HG03558 (cell line): ENCODE data around the gene MAST1.

ENCODE experiments used
- ATAC-seq: cut with Tn5 transposase; IDR thresholded peaks from one replicate; pipeline ENCODE4 v1.9.1; 2021; ENCODE audit warnings: moderate number of reproducible peaks; ENCODE audit not compliant: unreplicated experiment; ENCODE audit errors: extremely low read depth

Gene MAST1

GRCh38 chr19:12867120-12868099 lies 29.1 kb downstream of the MAST1 start:
- ATAC-seq: no peak

DNA sequence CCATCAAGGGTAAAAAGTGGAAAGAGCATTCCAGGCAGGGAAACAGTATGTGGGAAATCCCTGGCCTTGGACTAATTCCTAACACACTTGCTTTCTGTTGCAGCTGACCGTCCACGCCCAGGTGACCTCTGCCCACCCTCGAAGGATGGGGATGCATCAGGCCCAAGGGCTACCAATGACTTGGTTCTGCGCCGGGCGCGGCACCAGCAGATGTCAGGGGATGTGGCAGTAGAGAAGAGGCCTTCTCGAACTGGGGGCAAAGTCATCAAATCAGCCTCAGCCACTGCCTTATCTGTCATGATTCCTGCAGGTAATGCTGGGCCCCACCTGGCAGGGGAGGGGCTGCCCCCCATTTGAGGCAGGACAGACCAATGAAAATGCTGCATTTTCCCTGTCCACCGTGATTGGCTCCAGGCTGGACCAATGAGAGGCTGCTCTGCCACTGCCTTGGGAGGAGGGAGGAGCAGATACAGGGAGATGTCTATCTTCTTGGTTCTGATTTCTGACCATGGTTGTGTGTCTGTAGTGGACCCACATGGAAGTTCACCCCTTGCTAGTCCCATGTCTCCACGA lies 30.3 kb downstream of the MAST1 start:
- no peak for ATAC-seq

GRCh38 chr19:12871681-12872080 lies 33.4 kb downstream of the MAST1 start:
- no peak for ATAC-seq

DNA sequence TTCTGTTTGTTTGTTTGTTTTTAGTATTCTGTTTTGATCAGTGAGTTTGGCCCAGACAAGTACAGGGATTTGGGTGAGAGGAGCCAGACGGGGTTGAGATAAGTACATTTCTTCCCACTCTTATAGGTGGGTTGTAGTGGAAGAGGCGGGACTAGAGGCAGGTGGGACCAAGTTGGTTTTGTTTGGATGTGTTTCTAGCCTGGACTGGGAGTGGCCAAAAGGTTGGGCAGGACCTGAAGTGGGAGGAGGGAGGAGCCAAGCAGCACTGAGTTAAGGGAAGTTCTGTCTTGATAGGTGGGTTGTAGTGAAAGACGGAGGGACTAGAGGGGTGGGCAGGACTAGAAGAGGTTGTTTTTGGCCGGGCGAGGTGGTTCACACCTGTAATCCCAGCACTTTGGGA lies 33.9 kb downstream of the MAST1 start:
- ATAC-seq: no peak

GRCh38 chr19:12872941-12873890 lies 34.9 kb downstream of the MAST1 start:
- ATAC-seq: no peak

DNA sequence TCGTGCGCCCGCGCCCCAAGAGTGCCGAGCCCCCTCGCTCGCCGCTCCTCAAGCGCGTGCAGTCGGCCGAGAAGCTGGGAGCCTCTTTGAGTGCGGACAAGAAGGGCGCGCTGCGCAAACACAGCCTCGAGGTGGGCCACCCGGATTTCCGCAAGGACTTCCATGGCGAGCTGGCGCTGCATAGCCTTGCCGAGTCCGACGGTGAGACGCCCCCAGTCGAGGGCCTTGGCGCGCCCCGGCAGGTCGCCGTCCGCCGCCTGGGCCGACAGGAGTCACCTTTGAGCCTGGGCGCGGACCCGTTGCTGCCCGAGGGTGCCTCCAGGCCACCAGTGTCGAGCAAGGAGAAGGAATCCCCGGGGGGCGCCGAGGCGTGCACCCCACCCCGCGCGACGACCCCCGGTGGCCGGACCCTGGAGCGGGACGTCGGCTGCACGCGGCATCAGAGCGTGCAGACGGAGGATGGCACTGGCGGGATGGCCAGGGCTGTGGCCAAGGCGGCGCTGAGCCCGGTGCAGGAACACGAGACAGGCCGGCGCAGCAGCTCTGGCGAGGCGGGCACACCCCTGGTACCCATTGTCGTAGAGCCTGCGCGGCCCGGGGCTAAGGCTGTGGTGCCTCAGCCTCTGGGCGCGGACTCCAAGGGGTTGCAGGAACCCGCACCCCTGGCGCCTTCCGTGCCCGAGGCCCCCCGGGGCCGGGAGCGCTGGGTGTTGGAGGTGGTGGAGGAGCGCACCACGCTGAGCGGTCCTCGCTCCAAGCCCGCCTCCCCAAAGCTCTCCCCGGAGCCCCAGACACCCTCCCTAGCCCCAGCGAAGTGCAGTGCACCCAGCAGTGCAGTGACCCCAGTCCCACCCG lies 35.8 kb downstream of the MAST1 start:
- no peak for ATAC-seq

DNA sequence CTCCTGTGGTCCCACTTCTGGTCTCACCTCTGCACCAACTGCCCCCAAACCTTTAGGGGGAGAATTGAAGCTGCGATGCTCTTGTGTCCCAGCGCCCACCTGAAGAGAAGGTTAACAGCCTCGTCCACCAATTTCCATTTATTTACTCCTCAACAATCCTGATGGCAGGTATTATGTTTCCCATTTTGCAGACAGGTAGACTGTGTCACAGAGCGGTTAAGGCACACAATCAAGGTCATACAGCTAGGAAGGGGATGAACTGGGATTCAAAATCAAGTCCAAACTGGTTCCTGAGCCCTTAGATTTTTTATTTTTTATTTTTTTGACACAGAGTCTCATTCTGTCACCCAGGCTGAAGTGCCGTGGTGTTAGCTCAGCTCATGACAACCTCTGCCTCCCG lies 36.8 kb downstream of the MAST1 start:
- no peak for ATAC-seq

- no peak for ATAC-seq
These were observed 42.3 kb downstream of the MAST1 start for GRCh38 chr19:12880551-12881171.

DNA sequence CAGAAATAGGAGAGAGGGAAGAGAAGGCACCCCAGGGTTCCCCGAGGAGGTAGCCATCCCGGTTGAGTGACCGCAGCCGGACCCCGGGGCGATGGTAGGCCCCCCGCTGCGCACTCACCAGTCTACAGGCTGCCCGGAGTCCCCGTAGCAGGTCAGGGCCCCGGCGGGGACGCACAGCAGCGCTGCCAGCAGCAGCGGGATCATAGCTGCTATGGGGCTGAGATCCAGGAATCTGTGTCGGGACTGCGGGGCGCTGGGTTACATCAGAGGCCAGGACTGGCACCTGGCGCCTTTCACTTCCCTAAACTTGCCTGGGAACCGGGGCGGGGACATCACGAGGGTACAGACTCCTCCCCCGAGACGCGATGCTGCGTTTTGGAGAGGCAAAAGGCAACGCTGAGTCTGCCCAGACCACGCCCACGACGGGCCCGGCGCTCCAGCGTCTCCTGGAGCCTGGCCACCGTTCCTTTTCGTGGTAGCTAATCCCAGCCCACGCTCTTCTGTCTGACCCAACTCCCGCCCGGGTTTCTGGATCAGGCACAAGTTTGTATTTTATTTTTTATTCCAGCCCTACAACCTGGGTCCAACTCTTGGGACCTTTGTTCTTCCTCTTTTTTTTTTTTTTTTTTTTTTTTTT lies 43.0 kb downstream of the MAST1 start, which contains the start of gene DNASE2:
DNASE2 (minus strand) TSS at position 278 of the 637 bp plus-strand sequence; CDS start at position 204, 74 bp downstream.
- peak; percentile 38 for ATAC-seq

DNA sequence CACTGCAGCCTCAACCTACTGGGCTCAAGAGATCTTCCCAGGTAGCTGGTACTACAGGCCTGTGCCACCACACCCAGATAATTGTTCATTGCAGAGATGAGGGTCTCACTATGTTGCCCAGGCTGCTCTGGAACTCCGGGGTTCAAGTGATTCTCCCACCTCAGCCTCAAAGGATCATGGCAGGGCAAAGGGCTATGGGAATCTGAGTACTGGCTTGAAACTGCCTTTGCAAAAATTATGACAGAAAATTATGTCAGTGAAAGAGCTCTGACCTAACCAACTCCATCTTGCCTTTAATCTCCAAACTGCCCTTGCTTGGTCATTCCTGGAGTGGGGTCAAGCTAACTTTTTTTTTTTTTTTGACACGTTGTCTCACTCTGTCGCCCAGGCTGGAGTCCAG lies 44.3 kb downstream of the MAST1 start:
- no peak for ATAC-seq

GRCh38 chr19:12884202-12884601 lies 45.9 kb downstream of the MAST1 start:
- no peak for ATAC-seq

GRCh38 chr19:12884627-12884925 lies 46.3 kb downstream of the MAST1 start:
- ATAC-seq: no peak

GRCh38 chr19:12884926-12885748 lies 46.8 kb downstream of the MAST1 start:
- ATAC-seq: no peak

DNA sequence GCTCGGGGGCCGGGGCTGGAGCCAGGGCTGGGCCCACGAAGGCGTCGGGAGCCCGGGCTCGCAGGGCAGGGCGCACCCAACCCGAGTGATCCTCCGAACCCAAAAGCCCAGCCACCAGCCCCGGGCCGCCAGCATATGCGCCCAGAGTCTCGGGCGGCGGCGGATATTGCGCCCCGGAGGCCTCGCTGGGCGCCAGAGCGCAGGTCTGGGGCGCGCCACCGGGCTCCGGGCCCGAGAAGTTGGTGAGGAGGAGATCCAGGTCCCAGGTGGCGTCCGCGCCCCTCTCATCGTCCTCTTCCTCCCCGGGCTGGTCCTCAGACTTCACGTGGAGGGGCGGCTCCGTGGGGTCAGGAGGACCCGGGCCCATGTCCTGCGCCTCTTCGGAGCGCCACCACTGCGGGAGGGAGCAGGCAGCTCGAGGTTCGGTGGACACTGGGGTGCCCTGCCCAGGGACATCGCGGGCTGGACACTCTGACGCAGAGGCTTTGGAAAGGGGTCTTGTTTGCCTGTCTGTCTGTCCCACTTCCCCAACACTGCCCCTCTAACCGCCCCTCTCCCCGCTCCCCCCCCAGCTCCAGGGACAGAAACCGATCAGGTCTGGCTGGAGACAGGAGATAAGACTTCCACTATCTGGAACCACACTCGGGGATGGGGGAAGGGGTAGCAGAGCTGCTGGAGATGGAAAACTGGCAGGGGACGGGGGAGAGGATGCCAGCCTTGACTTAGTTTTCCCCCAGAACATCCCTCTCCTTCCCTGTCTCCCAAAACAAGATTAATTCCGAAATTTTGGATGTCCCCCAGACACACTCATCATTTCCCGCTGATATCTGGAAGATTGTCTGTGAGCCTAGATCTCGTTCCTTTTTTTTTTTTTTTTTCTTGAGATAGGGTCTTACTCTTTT lies 47.7 kb downstream of the MAST1 start:
- no peak for ATAC-seq

DNA sequence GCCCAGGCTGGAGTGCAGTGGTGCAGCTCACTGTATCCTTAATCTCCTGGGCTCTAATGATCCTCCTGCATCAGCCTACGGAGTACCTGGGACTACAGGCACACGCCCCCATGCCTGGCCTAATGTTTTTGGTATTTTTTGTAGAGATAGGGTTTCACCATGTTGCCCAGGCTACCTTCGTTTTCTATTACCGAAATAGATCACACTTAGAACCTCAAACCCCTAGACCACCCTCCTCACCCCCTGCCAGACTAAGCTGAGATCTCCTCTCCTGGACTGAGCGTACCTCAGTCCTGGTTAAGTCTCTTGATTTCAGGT lies 48.3 kb downstream of the MAST1 start:
- no peak for ATAC-seq

DNA sequence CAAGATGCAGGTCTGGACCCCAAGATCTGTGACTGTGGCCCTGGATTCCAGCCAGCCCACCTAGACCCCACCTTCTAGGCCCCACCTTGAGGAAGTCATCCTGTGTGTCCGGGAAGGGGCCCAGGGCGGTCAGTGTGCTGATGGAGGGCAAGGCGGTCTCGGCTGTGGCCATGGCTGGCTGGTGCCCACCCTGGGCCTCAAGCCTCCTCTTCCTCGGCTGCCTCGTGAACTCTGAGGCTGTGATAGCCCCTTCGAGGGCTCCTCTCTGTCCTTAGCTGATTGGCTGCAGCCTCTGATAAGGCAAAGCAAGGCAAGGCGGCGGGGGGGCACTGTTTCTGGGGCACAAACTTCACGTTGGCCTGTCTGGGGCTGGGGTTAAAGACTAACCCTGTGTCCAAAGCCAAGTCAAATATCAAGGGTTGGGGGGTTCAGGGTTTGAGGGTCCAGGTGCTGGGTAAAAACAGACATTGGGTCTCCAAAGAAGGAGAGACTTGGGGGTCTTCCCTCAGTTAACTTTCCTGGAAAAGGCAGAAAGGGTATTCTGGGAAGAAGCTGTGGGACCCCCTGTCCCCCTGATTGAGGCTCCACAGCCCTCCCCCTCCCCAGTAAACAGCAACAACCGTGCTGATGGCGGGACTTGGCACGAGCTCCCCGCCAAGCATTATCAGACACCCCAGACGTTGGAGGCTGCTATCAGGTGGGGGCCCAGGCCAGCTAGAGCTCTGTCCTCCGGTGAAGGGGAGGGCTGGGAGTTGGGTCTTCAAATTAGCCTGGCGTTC lies 48.8 kb downstream of the MAST1 start, which contains the start of gene KLF1:
KLF1 (minus strand) TSS at position 233 of the 779 bp plus-strand sequence; CDS start at position 172, 61 bp downstream.
- ATAC-seq: no peak
